Astrocyte (in vitro differentiated cells and primary cell): Measurements from ENCODE around the gene ADARB2. TPM values are rescaled to one million over a fixed set of nuclear protein-coding genes. Genes with fewer than 3 reads are reported as not detected.

Experiments
- DNase-seq: peaks from one replicate; pipeline ENCODE4 v3.0.0-alpha.2; 2010; ENCODE audit warnings: low read depth
- FAIRE-seq: peaks from 2 replicates; lab custom pipeline; 2011; peaks lifted over from hg19 to GRCh38; lab: Jason Lieb, UNC
- H2AFZ ChIP-seq: 2 replicates; pipeline ENCODE4 v1.6.0; 2012; ENCODE audit warnings: low read depth, low read length, inconsistent platforms
- H3K27ac ChIP-seq: 2 replicates; pipeline ENCODE4 v1.5.1; 2011; ENCODE audit warnings: low read depth, low read length, inconsistent platforms
- H3K27me3 ChIP-seq: 2 replicates; pipeline ENCODE4 v1.6.0; 2011; ENCODE audit warnings: low read length, inconsistent platforms; ENCODE audit not compliant: insufficient read depth
- H3K36me3 ChIP-seq: 2 replicates; pipeline ENCODE4 v1.5.1; 2011; ENCODE audit warnings: low read length, inconsistent platforms; ENCODE audit not compliant: insufficient read depth
- H3K4me1 ChIP-seq: 2 replicates; pipeline ENCODE4 v1.5.1; 2011; ENCODE audit warnings: low read length, inconsistent platforms; ENCODE audit not compliant: insufficient read depth
- H3K4me2 ChIP-seq: 2 replicates; pipeline ENCODE4 v1.6.0; 2012; ENCODE audit warnings: low read length, inconsistent platforms
- H3K4me3 ChIP-seq: 2 replicates; pipeline ENCODE4 v1.5.1; 2011; ENCODE audit warnings: low read depth, mild to moderate bottlenecking, low read length, inconsistent platforms; ENCODE audit not compliant: insufficient read depth
- H3K79me2 ChIP-seq: 2 replicates; pipeline ENCODE4 v1.6.0; 2012; ENCODE audit warnings: mild to moderate bottlenecking, low read length, inconsistent platforms; ENCODE audit not compliant: insufficient read depth
- H3K9ac ChIP-seq: 2 replicates; pipeline ENCODE4 v1.6.0; 2012; ENCODE audit warnings: mild to moderate bottlenecking, low read length, inconsistent platforms
- H3K9me3 ChIP-seq: 2 replicates; pipeline ENCODE4 v1.5.1; 2012; ENCODE audit warnings: low read depth, mild to moderate bottlenecking, low read length, inconsistent platforms; ENCODE audit not compliant: insufficient read depth
- H4K20me1 ChIP-seq: 2 replicates; pipeline ENCODE4 v1.6.0; 2012; ENCODE audit warnings: low read length, inconsistent platforms; ENCODE audit not compliant: insufficient read depth
- H3K27ac Mint-ChIP-seq: one replicate; pipeline ENCODE4 v1.8.0; 2021; ENCODE audit warnings: mild to moderate bottlenecking, mixed read lengths; ENCODE audit not compliant: unreplicated experiment
- H3K27me3 Mint-ChIP-seq: one replicate; pipeline ENCODE4 v1.8.0; 2021; ENCODE audit warnings: low read depth, mixed read lengths; ENCODE audit not compliant: unreplicated experiment
- H3K36me3 Mint-ChIP-seq: one replicate; pipeline ENCODE4 v1.8.0; 2021; ENCODE audit warnings: low read depth, mixed read lengths; ENCODE audit not compliant: unreplicated experiment
- H3K4me1 Mint-ChIP-seq: one replicate; pipeline ENCODE4 v1.8.0; 2021; ENCODE audit warnings: low read depth, mixed read lengths; ENCODE audit not compliant: unreplicated experiment
- H3K4me3 Mint-ChIP-seq: one replicate; pipeline ENCODE4 v1.8.0; 2021; ENCODE audit warnings: mild to moderate bottlenecking, moderate library complexity, mixed read lengths; ENCODE audit not compliant: unreplicated experiment
- H3K9me3 Mint-ChIP-seq: one replicate; pipeline ENCODE4 v1.8.0; 2021; ENCODE audit warnings: mild to moderate bottlenecking, mixed read lengths; ENCODE audit not compliant: unreplicated experiment
- EZH2 ChIP-seq: IDR thresholded peaks from 2 replicates; pipeline ENCODE4 v1.6.1; 2012; ENCODE audit warnings: mild to moderate bottlenecking, low read length, inconsistent platforms; ENCODE audit not compliant: insufficient read depth
- total RNA-seq: library from RNA; stranded (reverse); gene quantifications from 2 replicates; pipeline ENCODE4 v1.2.1, GENCODE V29; 2021
- TF ChIP-seq, protein P1 (sequence below): IDR thresholded peaks from 2 replicates; pipeline ENCODE4 v1.5.1; 2011; ENCODE audit warnings: low read depth, mild to moderate bottlenecking, inconsistent platforms, low read length, moderate library complexity; ENCODE audit not compliant: insufficient read depth

ADARB2 gene
- total RNA-seq, 1 donor from 2014 or later = 0.18 TPM

DNA sequence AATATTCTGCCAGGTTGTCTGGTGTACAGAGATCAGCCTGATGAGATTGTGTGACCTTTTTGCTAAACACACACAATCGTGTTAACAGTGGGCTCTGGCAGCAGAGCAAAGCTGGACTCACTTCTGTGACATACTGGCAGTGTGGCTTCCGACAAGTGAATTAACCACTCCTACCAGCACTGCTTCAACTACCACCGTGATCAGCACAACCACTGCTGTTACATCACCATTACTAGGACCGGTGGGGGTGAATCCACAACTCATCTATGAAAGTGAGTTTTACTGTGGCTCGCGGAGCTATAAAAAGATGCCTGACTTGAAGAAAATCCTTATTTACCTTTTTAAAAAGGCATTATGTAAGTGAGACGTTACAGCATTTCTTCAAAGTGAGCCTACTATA lies 545.6 kb downstream of the ADARB2 start:
- no peaks in the 10 kb centered on the region for H4K20me1 ChIP-seq
- Mint-ChIP-seq H3K36me3 (no peaks in the 10 kb centered on the region), H3K9me3 (no peaks in the 10 kb centered on the region), H3K27ac (no peak overlapping the region), H3K27me3 (peaks cover 54% of the 10 kb centered on the region), H3K4me3 (no peak overlapping the region), H3K4me1 (peaks cover 2% of the 10 kb centered on the region)
- H2AFZ ChIP-seq = no peak overlapping the region
- no peaks in the 10 kb centered on the region for H3K79me2 ChIP-seq
- H3K4me2 ChIP-seq = no peak overlapping the region
- no peak overlapping the region for H3K4me3 ChIP-seq
- TF ChIP-seq, protein P1, sequence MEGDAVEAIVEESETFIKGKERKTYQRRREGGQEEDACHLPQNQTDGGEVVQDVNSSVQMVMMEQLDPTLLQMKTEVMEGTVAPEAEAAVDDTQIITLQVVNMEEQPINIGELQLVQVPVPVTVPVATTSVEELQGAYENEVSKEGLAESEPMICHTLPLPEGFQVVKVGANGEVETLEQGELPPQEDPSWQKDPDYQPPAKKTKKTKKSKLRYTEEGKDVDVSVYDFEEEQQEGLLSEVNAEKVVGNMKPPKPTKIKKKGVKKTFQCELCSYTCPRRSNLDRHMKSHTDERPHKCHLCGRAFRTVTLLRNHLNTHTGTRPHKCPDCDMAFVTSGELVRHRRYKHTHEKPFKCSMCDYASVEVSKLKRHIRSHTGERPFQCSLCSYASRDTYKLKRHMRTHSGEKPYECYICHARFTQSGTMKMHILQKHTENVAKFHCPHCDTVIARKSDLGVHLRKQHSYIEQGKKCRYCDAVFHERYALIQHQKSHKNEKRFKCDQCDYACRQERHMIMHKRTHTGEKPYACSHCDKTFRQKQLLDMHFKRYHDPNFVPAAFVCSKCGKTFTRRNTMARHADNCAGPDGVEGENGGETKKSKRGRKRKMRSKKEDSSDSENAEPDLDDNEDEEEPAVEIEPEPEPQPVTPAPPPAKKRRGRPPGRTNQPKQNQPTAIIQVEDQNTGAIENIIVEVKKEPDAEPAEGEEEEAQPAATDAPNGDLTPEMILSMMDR = no peak
- no peak for TF ChIP-seq EZH2
- H3K27ac ChIP-seq = no peak overlapping the region
- no peaks in the 10 kb centered on the region for H3K4me1 ChIP-seq
- H3K36me3 ChIP-seq = no peaks in the 10 kb centered on the region
- no peaks in the 10 kb centered on the region for H3K27me3 ChIP-seq
- H3K9ac ChIP-seq = no peak overlapping the region
- no peak for DNase-seq
- no peaks in the 10 kb centered on the region for H3K9me3 ChIP-seq
- FAIRE-seq = no peak

DNA sequence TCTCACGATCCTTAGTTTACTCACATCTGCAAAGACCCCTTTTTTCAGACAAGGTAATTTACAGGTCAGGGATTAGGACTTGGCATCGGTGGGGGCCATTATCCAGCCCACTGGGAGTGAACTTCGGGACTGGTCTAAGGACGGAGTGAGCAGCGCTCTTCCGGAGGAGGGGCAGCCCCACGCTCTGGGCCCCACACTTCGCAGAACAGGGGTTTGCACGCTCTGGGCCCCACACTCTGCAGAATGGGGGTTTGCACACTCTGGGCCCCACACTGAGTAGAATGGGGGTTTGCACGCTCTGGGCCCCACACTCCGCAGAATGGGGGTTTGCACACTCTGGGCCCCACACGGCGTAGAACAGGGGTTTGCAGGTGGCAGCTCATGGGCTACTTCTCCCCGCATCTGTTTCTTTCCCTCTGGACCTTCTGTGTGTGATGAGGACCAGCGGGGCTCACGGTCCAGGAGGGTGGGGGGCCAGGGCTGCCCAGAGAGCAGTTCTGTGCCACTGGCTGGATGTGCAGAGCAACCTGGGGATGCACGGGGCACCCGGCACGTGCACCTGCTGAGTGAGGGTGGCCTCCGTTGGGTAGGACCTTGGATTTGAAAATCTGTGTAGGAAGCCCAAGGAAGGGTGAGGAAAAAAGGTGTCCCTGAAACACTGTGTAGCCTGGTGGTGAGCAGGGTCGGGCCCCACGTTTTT lies 546.4 kb downstream of the ADARB2 start:
- Histone ChIP-seq H3K9ac (no peak overlapping the region), H2AFZ (no peak overlapping the region), H3K4me3 (no peak overlapping the region), H3K27ac (no peak overlapping the region), H3K79me2 (no peaks in the 10 kb centered on the region), H3K36me3 (no peaks in the 10 kb centered on the region), H3K9me3 (no peaks in the 10 kb centered on the region), H4K20me1 (no peaks in the 10 kb centered on the region), H3K4me1 (no peaks in the 10 kb centered on the region), H3K27me3 (no peaks in the 10 kb centered on the region), H3K4me2 (no peak overlapping the region)
- H3K4me1 Mint-ChIP-seq = peaks cover 2% of the 10 kb centered on the region
- no peak overlapping the region for H3K27ac Mint-ChIP-seq
- no peaks in the 10 kb centered on the region for H3K9me3 Mint-ChIP-seq
- no peak for DNase-seq
- no peak for FAIRE-seq
- H3K27me3 Mint-ChIP-seq = peaks cover 57% of the 10 kb centered on the region
- no peaks in the 10 kb centered on the region for H3K36me3 Mint-ChIP-seq
- H3K4me3 Mint-ChIP-seq = no peak overlapping the region
- TF ChIP-seq, protein P1 = no peak
- TF ChIP-seq EZH2 = no peak

- H3K4me3 Mint-ChIP-seq = no peak overlapping the region
- H3K27me3 Mint-ChIP-seq = peaks cover 57% of the 10 kb centered on the region
- peaks cover 2% of the 10 kb centered on the region for H3K4me1 Mint-ChIP-seq
- no peak overlapping the region for H2AFZ ChIP-seq
- DNase-seq = no peak
- no peaks in the 10 kb centered on the region for H3K36me3 ChIP-seq
- no peak overlapping the region for H3K27ac ChIP-seq
- no peak for FAIRE-seq
- no peak for TF ChIP-seq EZH2
- TF ChIP-seq, protein P1 = no peak
- H3K4me3 ChIP-seq = no peak overlapping the region
- H3K4me2 ChIP-seq = no peak overlapping the region
- H3K9me3 Mint-ChIP-seq = no peaks in the 10 kb centered on the region
- H3K9me3 ChIP-seq = no peaks in the 10 kb centered on the region
- H3K36me3 Mint-ChIP-seq = no peaks in the 10 kb centered on the region
- H3K27ac Mint-ChIP-seq = no peak overlapping the region
- no peaks in the 10 kb centered on the region for H3K27me3 ChIP-seq
- H3K4me1 ChIP-seq = no peaks in the 10 kb centered on the region
- no peaks in the 10 kb centered on the region for H4K20me1 ChIP-seq
- no peaks in the 10 kb centered on the region for H3K79me2 ChIP-seq
- no peak overlapping the region for H3K9ac ChIP-seq
These were observed 547.3 kb downstream of the ADARB2 start for GRCh38 chr10:1190052-1190395.
